ENCODE data around the gene COPS7A. TPM values are rescaled to one million over a fixed set of nuclear protein-coding genes. Genes with fewer than 3 reads are reported as not detected.
A peak's percentile ranks its signal among the peaks of the same experiment; 100 is the strongest.

COPS7A gene
- total and polyA plus RNA-seq, 9 of the 15 experiments (the other 6 are each of a cell fraction or from before 2014, with no cell fraction given) = 12.7 to 36.0 (median 24.3) TPM

DNA sequence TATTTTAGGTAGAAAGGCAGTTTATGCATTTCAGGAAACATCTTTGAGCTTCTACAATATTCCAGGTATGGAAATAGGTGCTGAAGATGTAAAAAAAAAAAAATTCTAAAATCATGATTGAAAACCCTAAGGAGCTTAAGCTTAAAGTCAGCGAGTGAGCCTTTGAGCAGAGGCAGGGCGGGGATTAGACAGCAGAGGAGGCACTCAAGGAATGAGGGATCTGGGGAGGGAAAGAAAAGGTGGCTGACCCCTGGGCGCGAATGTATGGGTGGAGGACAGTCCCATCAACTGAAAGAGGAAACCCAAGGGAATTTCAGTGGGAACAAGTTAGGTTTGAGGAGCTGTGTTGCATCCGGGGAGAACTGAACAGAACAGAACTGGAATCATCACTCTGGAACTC lies 35.9 kb downstream of the COPS7A start:
- H3K36me3 ChIP-seq (ENCODE audit: control insufficient read depth, insufficient read depth, low read length) = no peaks in the 10 kb centered on the region
- intact Hi-C loops (cut with micrococcal nuclease) = no loop called here
- peaks cover 12 to 24% of the 10 kb centered on the region in 2 experiments; a peak in 4 of 5 replicates for H3K4me1 ChIP-seq (replicated peaks in 1 of 2; ENCODE audit: control insufficient read depth in 2 of 2, insufficient read depth in 2 of 2, low read length in 2 of 2)
- no peaks in the 10 kb centered on the region for H4K20me1 ChIP-seq (replicated peaks; ENCODE audit: control insufficient read depth, insufficient read depth, low read length)
- H3K4me2 ChIP-seq (ENCODE audit: insufficient read depth, low read length) = no peak overlapping the region
- H2AFZ ChIP-seq (ENCODE audit: low read depth, low read length) = no peak overlapping the region
- ChIA-PET CTCF (ENCODE audit: low intra/inter-chr PET ratio) (no interaction called here), POLR2A (interaction anchor here (0.7 to 1.2 kb wide), 3 partner anchors 10 to 70 kb away, joined by 3 to 4 read pairs (median 4); partner anchors contain the start of gene ZNF384)
- in situ Hi-C loops (cut with MboI) = no loop called here
- H3K9ac ChIP-seq (ENCODE audit: insufficient read depth in 1 of 2, low read depth in 2 of 2, low read length in 2 of 2) = peak overlapping the region in 1 of 2 experiments; percentile 3; a peak in 1 of 4 replicates
- no peaks in the 10 kb centered on the region for H3K9me3 ChIP-seq (replicated peaks; ENCODE audit: control insufficient read depth, insufficient read depth, low read depth, low read length)
- H3K9me1 ChIP-seq (ENCODE audit: control insufficient read depth, insufficient read depth, low read length) = no peaks in the 10 kb centered on the region
- ATAC-seq = no peak
- FAIRE-seq = no peak
- H3K79me2 ChIP-seq (ENCODE audit: control insufficient read depth, insufficient read depth, low read length) = no peaks in the 10 kb centered on the region
- no peak for DNase-seq (ENCODE audit: extremely low read depth in 1 of 4, low spot score in 3 of 4)
- no peak overlapping the region for H3K4me3 ChIP-seq
- BruUV-seq (replicated peaks) = no TSS peak
- TF ChIP-seq E2F3 (CRISPR knock-in tag; IDR thresholded peaks at IDR 0.05) (no peak), ZNF324 (CRISPR knock-in tag; IDR thresholded peaks at IDR 0.05) (no peak), RUNX1 (IDR thresholded peaks at IDR 0.05; ENCODE audit: low read depth) (no peak)
- no peaks in the 10 kb centered on the region for H3K27me3 ChIP-seq (ENCODE audit: control insufficient read depth in 2 of 2, insufficient read depth in 2 of 2, low read length in 2 of 2)
- 86% methylated on average over 3 of the region's 5 CpGs for WGBS (ENCODE audit: insufficient coverage, low coverage, missing lambda C conversion rate)
- H3K27ac ChIP-seq (ENCODE audit: extremely low read depth, low read depth, low read length) = no peak overlapping the region

DNA sequence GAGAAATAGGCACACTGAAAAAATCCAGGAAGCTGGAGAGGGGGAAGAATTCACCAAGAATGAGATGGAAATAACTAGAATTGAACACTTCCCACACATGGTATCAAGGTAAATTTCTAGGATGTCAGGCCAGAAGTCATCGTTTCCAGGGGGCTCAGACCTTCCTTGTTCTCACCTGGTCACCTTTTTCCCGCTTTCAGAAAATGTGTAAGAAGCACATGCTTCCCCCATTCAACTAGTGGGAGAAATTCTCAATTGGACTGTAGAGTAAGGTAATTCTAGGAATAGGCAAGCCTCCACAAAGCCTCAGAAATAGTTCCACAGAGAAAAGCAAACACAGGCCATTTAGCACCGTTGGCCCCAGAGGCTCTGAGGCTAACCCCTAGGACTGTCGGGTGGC lies 39.5 kb downstream of the COPS7A start:
- H3K9me3 ChIP-seq (replicated peaks; ENCODE audit: control insufficient read depth, insufficient read depth, low read depth, low read length) = no peaks in the 10 kb centered on the region
- no TSS peak for BruUV-seq (replicated peaks)
- in situ Hi-C loops (cut with MboI) = no loop called here
- POLR2A ChIA-PET = interaction anchor here (0.6 to 1.0 kb wide), 3 partner anchors 10 to 334 kb away, joined by 4 to 5 read pairs (median 4); partner anchors contain the start of gene MLF2
- peak overlapping the region in 1 of 2 experiments; percentile 42; a peak in 2 of 4 replicates for H3K9ac ChIP-seq (ENCODE audit: insufficient read depth in 1 of 2, low read depth in 2 of 2, low read length in 2 of 2)
- H3K4me1 ChIP-seq (replicated peaks in 1 of 2; ENCODE audit: control insufficient read depth in 2 of 2, insufficient read depth in 2 of 2, low read length in 2 of 2) = peaks cover 17 to 26% of the 10 kb centered on the region in 2 experiments; a peak in 4 of 5 replicates
- intact Hi-C loops (cut with micrococcal nuclease) = no loop called here
- H3K27me3 ChIP-seq (ENCODE audit: control insufficient read depth in 2 of 2, insufficient read depth in 2 of 2, low read length in 2 of 2) = no peaks in the 10 kb centered on the region
- H3K36me3 ChIP-seq (ENCODE audit: control insufficient read depth, insufficient read depth, low read length) = peaks cover under 1% of the 10 kb centered on the region; the same call in 1 of the 3 replicates
- H4K20me1 ChIP-seq (replicated peaks; ENCODE audit: control insufficient read depth, insufficient read depth, low read length) = no peaks in the 10 kb centered on the region
- peak overlapping the region; percentile 48 for H2AFZ ChIP-seq (ENCODE audit: low read depth, low read length)
- TF ChIP-seq, protein P1, sequence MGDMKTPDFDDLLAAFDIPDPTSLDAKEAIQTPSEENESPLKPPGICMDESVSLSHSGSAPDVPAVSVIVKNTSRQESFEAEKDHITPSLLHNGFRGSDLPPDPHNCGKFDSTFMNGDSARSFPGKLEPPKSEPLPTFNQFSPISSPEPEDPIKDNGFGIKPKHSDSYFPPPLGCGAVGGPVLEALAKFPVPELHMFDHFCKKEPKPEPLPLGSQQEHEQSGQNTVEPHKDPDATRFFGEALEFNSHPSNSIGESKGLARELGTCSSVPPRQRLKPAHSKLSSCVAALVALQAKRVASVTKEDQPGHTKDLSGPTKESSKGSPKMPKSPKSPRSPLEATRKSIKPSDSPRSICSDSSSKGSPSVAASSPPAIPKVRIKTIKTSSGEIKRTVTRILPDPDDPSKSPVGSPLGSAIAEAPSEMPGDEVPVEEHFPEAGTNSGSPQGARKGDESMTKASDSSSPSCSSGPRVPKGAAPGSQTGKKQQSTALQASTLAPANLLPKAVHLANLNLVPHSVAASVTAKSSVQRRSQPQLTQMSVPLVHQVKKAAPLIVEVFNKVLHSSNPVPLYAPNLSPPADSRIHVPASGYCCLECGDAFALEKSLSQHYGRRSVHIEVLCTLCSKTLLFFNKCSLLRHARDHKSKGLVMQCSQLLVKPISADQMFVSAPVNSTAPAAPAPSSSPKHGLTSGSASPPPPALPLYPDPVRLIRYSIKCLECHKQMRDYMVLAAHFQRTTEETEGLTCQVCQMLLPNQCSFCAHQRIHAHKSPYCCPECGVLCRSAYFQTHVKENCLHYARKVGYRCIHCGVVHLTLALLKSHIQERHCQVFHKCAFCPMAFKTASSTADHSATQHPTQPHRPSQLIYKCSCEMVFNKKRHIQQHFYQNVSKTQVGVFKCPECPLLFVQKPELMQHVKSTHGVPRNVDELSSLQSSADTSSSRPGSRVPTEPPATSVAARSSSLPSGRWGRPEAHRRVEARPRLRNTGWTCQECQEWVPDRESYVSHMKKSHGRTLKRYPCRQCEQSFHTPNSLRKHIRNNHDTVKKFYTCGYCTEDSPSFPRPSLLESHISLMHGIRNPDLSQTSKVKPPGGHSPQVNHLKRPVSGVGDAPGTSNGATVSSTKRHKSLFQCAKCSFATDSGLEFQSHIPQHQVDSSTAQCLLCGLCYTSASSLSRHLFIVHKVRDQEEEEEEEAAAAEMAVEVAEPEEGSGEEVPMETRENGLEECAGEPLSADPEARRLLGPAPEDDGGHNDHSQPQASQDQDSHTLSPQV (IDR thresholded peaks at IDR 0.05) = 0 out of 2 replicates have a peak, but pooled peaks have one; percentile 18
- peak; percentile 34 for TF ChIP-seq L3MBTL2 (IDR thresholded peaks at IDR 0.05)
- TF ChIP-seq EZH2 (IDR thresholded peaks at IDR 0.05; ENCODE audit: borderline replicate concordance, low read depth, low read length) = no peak
- TF ChIP-seq, protein P2, sequence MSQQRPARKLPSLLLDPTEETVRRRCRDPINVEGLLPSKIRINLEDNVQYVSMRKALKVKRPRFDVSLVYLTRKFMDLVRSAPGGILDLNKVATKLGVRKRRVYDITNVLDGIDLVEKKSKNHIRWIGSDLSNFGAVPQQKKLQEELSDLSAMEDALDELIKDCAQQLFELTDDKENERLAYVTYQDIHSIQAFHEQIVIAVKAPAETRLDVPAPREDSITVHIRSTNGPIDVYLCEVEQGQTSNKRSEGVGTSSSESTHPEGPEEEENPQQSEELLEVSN (IDR thresholded peaks at IDR 0.05; ENCODE audit: borderline replicate concordance in 1 of 2, extremely low read depth in 1 of 2, insufficient read depth in 1 of 2, insufficient read length in 1 of 2, low read depth in 1 of 2, low read length in 1 of 2, poor library complexity in 1 of 2, severe bottlenecking in 1 of 2) = peak in 1 of 2 experiments; percentile 73
- DNase-seq (ENCODE audit: extremely low read depth in 1 of 4, low spot score in 3 of 4) = no peak
- no peak for FAIRE-seq
- peak overlapping the region; percentile 65 for H3K27ac ChIP-seq (ENCODE audit: extremely low read depth, low read depth, low read length)
- H3K79me2 ChIP-seq (ENCODE audit: control insufficient read depth, insufficient read depth, low read length) = peaks cover 16% of the 10 kb centered on the region
- 68% methylated on average over 4 of the region's 4 CpGs for WGBS (ENCODE audit: insufficient coverage, low coverage, missing lambda C conversion rate)
- ATAC-seq = no peak
- peak overlapping the region; percentile 36 for H3K4me2 ChIP-seq (ENCODE audit: insufficient read depth, low read length)
- no peak overlapping the region for H3K4me3 ChIP-seq
- CTCF ChIA-PET (ENCODE audit: low intra/inter-chr PET ratio) = no interaction called here
- H3K9me1 ChIP-seq (ENCODE audit: control insufficient read depth, insufficient read depth, low read length) = no peaks in the 10 kb centered on the region

Data from K562 (cell line).